Kidney epithelial cell (primary cell): ENCODE measurements around the gene DLX2. TPM values are rescaled to one million over a fixed set of nuclear protein-coding genes. Genes with fewer than 3 reads are reported as not detected.

Source experiments
- DNase-seq: peaks from one replicate; pipeline ENCODE4 v3.0.0-alpha.2; 2010; ENCODE audit warnings: low read depth
- H3K27me3 ChIP-seq: 2 replicates; pipeline ENCODE4 v1.6.0; 2011; ENCODE audit warnings: low read length; ENCODE audit not compliant: control insufficient read depth, insufficient read depth
- H3K36me3 ChIP-seq: 2 replicates; pipeline ENCODE4 v1.5.1; 2011; ENCODE audit warnings: low read length; ENCODE audit not compliant: control insufficient read depth, insufficient read depth
- H3K4me3 ChIP-seq: 2 replicates; pipeline ENCODE4 v1.5.1; 2011; ENCODE audit warnings: low read depth, mild to moderate bottlenecking, control low read depth, low read length
- total RNA-seq: library from RNA; depleted of rRNA; stranded (reverse); fragments of >200 nt; gene quantifications from 2 replicates; pipeline ENCODE4 v1.2.3, GENCODE V29; 2015
- TF ChIP-seq, protein P1 (sequence below): IDR thresholded peaks from 2 replicates; pipeline ENCODE4 v1.5.1; 2011; ENCODE audit warnings: mild to moderate bottlenecking, moderate library complexity, low read length, control low read depth, inconsistent platforms; ENCODE audit not compliant: insufficient read depth, poor library complexity, severe bottlenecking

Gene DLX2
- total RNA-seq, 1 donor from 2014 or later = 0.08 TPM

- Histone ChIP-seq H3K4me3 (no peak overlapping the region), H3K27me3 (peaks cover 65% of the 10 kb centered on the region), H3K36me3 (no peaks in the 10 kb centered on the region)
- no peak for DNase-seq
- TF ChIP-seq, protein P1, sequence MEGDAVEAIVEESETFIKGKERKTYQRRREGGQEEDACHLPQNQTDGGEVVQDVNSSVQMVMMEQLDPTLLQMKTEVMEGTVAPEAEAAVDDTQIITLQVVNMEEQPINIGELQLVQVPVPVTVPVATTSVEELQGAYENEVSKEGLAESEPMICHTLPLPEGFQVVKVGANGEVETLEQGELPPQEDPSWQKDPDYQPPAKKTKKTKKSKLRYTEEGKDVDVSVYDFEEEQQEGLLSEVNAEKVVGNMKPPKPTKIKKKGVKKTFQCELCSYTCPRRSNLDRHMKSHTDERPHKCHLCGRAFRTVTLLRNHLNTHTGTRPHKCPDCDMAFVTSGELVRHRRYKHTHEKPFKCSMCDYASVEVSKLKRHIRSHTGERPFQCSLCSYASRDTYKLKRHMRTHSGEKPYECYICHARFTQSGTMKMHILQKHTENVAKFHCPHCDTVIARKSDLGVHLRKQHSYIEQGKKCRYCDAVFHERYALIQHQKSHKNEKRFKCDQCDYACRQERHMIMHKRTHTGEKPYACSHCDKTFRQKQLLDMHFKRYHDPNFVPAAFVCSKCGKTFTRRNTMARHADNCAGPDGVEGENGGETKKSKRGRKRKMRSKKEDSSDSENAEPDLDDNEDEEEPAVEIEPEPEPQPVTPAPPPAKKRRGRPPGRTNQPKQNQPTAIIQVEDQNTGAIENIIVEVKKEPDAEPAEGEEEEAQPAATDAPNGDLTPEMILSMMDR = no peak
Observed at GRCh38 chr2:172081221-172082022, 21.3 kb downstream of the DLX2 start.

GRCh38 chr2:172080641-172081220, 22.0 kb downstream of the DLX2 start:
- no peak for DNase-seq
- Histone ChIP-seq H3K4me3 (no peak overlapping the region), H3K27me3 (peaks cover 58% of the 10 kb centered on the region), H3K36me3 (no peaks in the 10 kb centered on the region)
- TF ChIP-seq, protein P1 = no peak

- DNase-seq = no peak
- H3K4me3 ChIP-seq = no peak overlapping the region
- H3K27me3 ChIP-seq = peaks cover 51% of the 10 kb centered on the region
- TF ChIP-seq, protein P1 = no peak
- no peaks in the 10 kb centered on the region for H3K36me3 ChIP-seq
Observed at GRCh38 chr2:172079838-172080640, 22.7 kb downstream of the DLX2 start.

GRCh38 chr2:172079416-172079815, 23.3 kb downstream of the DLX2 start:
- H3K4me3 ChIP-seq = no peak overlapping the region
- H3K36me3 ChIP-seq = no peaks in the 10 kb centered on the region
- TF ChIP-seq, protein P1 = no peak
- peaks cover 45% of the 10 kb centered on the region for H3K27me3 ChIP-seq
- DNase-seq = no peak

GRCh38 chr2:172074254-172074653, 28.4 kb downstream of the DLX2 start:
- H3K4me3 ChIP-seq = no peak overlapping the region
- TF ChIP-seq, protein P1 = no peak
- no peak for DNase-seq
- no peaks in the 10 kb centered on the region for H3K27me3 ChIP-seq
- H3K36me3 ChIP-seq = no peaks in the 10 kb centered on the region
